ENCODE results near the gene TIRAP. TPM values are rescaled to one million over a fixed set of nuclear protein-coding genes. Genes with fewer than 3 reads are reported as not detected.
A peak's percentile ranks its signal among the peaks of the same experiment; 100 is the strongest.

TIRAP gene
- total RNA-seq, 4 donors from 2014 or later: 9.2 to 13.1 (median 10.1) TPM

- H3K27ac ChIP-seq: peak overlapping the region in 1 of 3 donors; percentile 7
- intact Hi-C loops (cut with DNase I): no loop called here
- WGBS, 2 donors: 65 to 75% methylated on average over 8 of the region's 9 CpGs
- no peaks in the 10 kb centered on the region for H3K9me3 ChIP-seq
- peaks cover 6 to 17% of the 10 kb centered on the region in 2 donors for H3K4me1 ChIP-seq
- no peaks in the 10 kb centered on the region for H3K36me3 ChIP-seq
- no peak overlapping the region for H3K4me3 ChIP-seq (replicated peaks in 1 of 3)
- TF ChIP-seq POLR2A (IDR thresholded peaks at IDR 0.05): no peak
- no peak for TF ChIP-seq CTCF (IDR thresholded peaks at IDR 0.05)
- DNase-seq: no peak
- no peaks in the 10 kb centered on the region for H3K27me3 ChIP-seq
These were observed 53.8 kb downstream of the TIRAP start for GRCh38 chr11:126336671-126337101.

GRCh38 chr11:126337126-126337473 lies 54.2 kb downstream of the TIRAP start:
- H3K4me1 ChIP-seq: peaks cover 6 to 17% of the 10 kb centered on the region in 2 donors
- no peak for DNase-seq
- WGBS, 2 donors: 86 to 95% methylated on average over 3 to 4 of the region's 4 CpGs
- TF ChIP-seq POLR2A (IDR thresholded peaks at IDR 0.05): no peak
- no peak for TF ChIP-seq CTCF (IDR thresholded peaks at IDR 0.05)
- no peak overlapping the region for H3K4me3 ChIP-seq (replicated peaks in 1 of 3)
- intact Hi-C loops (cut with DNase I): no loop called here
- H3K27me3 ChIP-seq: no peaks in the 10 kb centered on the region
- no peaks in the 10 kb centered on the region for H3K9me3 ChIP-seq
- no peaks in the 10 kb centered on the region for H3K36me3 ChIP-seq
- H3K27ac ChIP-seq: no peak overlapping the region

GRCh38 chr11:126337474-126338241 lies 54.8 kb downstream of the TIRAP start:
- H3K27me3 ChIP-seq: no peaks in the 10 kb centered on the region
- TF ChIP-seq CTCF (IDR thresholded peaks at IDR 0.05) (no peak), POLR2A (IDR thresholded peaks at IDR 0.05) (no peak)
- WGBS, 2 donors: 82 to 92% methylated on average over 11 to 15 of the region's 15 CpGs
- intact Hi-C loops (cut with DNase I): no loop called here
- peaks cover 6 to 17% of the 10 kb centered on the region in 2 donors for H3K4me1 ChIP-seq
- no peaks in the 10 kb centered on the region for H3K9me3 ChIP-seq
- no peak for DNase-seq
- no peak overlapping the region for H3K27ac ChIP-seq
- H3K36me3 ChIP-seq: no peaks in the 10 kb centered on the region
- no peak overlapping the region for H3K4me3 ChIP-seq (replicated peaks in 1 of 3)

- no peak overlapping the region for H3K4me3 ChIP-seq (replicated peaks in 1 of 3)
- no peak overlapping the region for H3K27ac ChIP-seq
- DNase-seq: no peak
- no peak for TF ChIP-seq POLR2A (IDR thresholded peaks at IDR 0.05)
- TF ChIP-seq CTCF (IDR thresholded peaks at IDR 0.05): no peak
- peaks cover 0 to 2% of the 10 kb centered on the region in 2 donors for H3K36me3 ChIP-seq
- H3K9me3 ChIP-seq: no peaks in the 10 kb centered on the region
- WGBS, 2 donors: 96 to 97% methylated on average over 7 of the region's 7 CpGs
- peaks cover 6 to 17% of the 10 kb centered on the region in 2 donors for H3K4me1 ChIP-seq
- intact Hi-C loops (cut with DNase I): no loop called here
- no peaks in the 10 kb centered on the region for H3K27me3 ChIP-seq
These were observed 55.6 kb downstream of the TIRAP start for GRCh38 chr11:126338346-126339055.
